HEK293T (cell line): ENCODE results near the gene C14orf132.

Experiments
- CTCF ChIA-PET: fragments of 350-600 bp; formaldehyde crosslinking; extraction: SDS; loops from one replicate; lab custom pipeline; 2021; ENCODE audit warnings: antibody characterized with exemption, inconsistent platforms; lab: Yijun Ruan, JAX
- POLR2A ChIA-PET: fragments of 350-600 bp; formaldehyde crosslinking; extraction: SDS; loops from one replicate; lab custom pipeline; 2020; ENCODE audit warnings: antibody characterized with exemption, inconsistent platforms; lab: Yijun Ruan, JAX
- DNase-seq: peaks from one replicate; pipeline ENCODE4 v3.0.0; 2012; ENCODE audit warnings: mixed read lengths; ENCODE audit errors: extremely low spot score
- ARNT ChIP-seq: fragments of 450-650 bp; IDR thresholded peaks from 2 replicates; pipeline ENCODE4 v1.6.1; 2017; ENCODE audit warnings: mild to moderate bottlenecking
- BHLHE40 ChIP-seq: fragments of 450-650 bp; IDR thresholded peaks from 2 replicates; pipeline ENCODE4 v1.6.1; 2016; ENCODE audit warnings: mild to moderate bottlenecking, moderate library complexity, borderline replicate concordance
- CTBP1 ChIP-seq: fragments of 450-650 bp; IDR thresholded peaks from 2 replicates; pipeline ENCODE4 v1.6.1; 2016; ENCODE audit warnings: borderline replicate concordance
- ELF4 ChIP-seq: fragments of 450-650 bp; IDR thresholded peaks from 2 replicates; pipeline ENCODE4 v1.6.1; 2017; ENCODE audit warnings: antibody characterized with exemption
- FOXA1 ChIP-seq: fragments of 450-650 bp; IDR thresholded peaks from 2 replicates; pipeline ENCODE4 v1.6.1; 2016; ENCODE audit warnings: mild to moderate bottlenecking
- FOXK2 ChIP-seq: fragments of 450-650 bp; IDR thresholded peaks from 2 replicates; pipeline ENCODE4 v1.6.1; 2016; ENCODE audit warnings: mild to moderate bottlenecking
- FOXM1 ChIP-seq: fragments of 450-650 bp; IDR thresholded peaks from 2 replicates; pipeline ENCODE4 v1.6.1; 2017; ENCODE audit warnings: mild to moderate bottlenecking, borderline replicate concordance
- HDGF ChIP-seq: fragments of 450-650 bp; IDR thresholded peaks from 2 replicates; pipeline ENCODE4 v1.6.1; 2017; ENCODE audit warnings: antibody characterized with exemption, borderline replicate concordance
- L3MBTL2 ChIP-seq: fragments of 450-650 bp; conservative IDR thresholded peaks from 2 replicates; pipeline ENCODE4 v1.6.1; 2016; ENCODE audit warnings: mild to moderate bottlenecking
- LEF1 ChIP-seq: fragments of 450-650 bp; IDR thresholded peaks from 2 replicates; pipeline ENCODE4 v1.6.1; 2017; ENCODE audit warnings: mild to moderate bottlenecking, borderline replicate concordance
- NFRKB ChIP-seq: fragments of 450-650 bp; IDR thresholded peaks from 2 replicates; pipeline ENCODE4 v1.6.1; 2016; ENCODE audit warnings: mild to moderate bottlenecking, moderate library complexity
- SP1 ChIP-seq: fragments of 450-650 bp; IDR thresholded peaks from 2 replicates; pipeline ENCODE4 v1.6.1; 2017
- SUZ12 ChIP-seq: fragments of 450-650 bp; IDR thresholded peaks from 2 replicates; pipeline ENCODE4 v1.6.1; 2016; ENCODE audit warnings: mild to moderate bottlenecking
- TARDBP ChIP-seq: fragments of 450-650 bp; IDR thresholded peaks from 2 replicates; pipeline ENCODE4 v1.6.1; 2016
- ZNF384 ChIP-seq: fragments of 450-650 bp; IDR thresholded peaks from 2 replicates; pipeline ENCODE4 v1.6.1; 2016
- TF ChIP-seq, protein P1 (sequence below): fragments of 450-650 bp; IDR thresholded peaks from 2 replicates; pipeline ENCODE4 v1.6.1; 2016

The C14orf132 gene

DNA sequence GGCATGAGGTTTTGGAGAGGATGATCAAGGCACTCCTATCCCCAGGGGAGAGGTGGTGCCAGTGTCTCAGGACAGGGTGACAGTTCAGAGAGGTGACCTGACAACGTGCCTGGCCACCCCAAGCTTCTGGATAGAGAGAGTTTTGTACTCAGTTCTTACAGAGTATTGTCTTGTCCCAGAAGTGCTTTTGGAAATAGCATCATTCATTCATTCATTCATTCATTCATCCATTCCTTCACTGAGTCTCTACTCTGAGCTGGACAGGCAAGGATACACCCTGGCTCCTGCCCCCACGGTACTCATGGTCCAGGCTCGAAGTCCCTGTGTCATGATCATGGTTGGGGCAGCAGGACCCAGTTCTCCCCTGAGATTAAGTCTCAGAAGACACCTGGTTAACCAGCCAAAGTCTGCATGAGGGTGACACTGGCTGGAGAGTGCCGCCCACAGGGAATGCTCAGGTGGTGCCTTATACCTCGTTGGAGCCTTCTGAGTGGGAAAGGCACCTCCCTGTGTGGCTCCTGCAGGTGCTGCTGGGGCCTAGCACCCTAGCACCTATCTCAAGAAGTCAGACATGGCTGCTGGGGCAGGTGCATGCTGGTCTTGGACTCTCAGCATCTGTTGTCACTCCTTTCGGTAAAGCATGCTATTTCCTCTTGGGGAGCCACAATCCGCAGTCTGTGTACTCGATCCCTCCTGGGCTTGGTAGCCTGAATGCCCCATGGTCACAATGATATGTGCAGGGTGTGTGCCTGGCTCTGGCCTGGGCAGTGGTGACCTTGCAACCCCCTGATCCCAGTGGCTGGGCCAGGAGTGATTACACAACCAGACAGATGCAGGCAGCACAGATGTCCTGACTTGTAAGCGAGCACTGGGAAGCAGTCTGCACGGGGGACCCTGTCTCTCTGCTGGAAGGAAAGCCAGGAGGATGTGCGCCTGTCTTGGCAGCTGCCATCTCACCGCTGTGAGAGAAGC, 57.8 kb downstream of the C14orf132 start:
- TF ChIP-seq FOXA1 = no peak
- TF ChIP-seq NFRKB = no peak
- CTCF ChIA-PET = interaction anchor here (0.5 kb wide), 1 partner anchor 100 kb away, joined by 4 read pairs; no protein-coding TSS in a partner anchor
- POLR2A ChIA-PET = interaction anchor here (1.4 kb wide), 1 partner anchor 221 kb away, joined by 3 read pairs; the partner anchor contains the start of gene TUNAR
- DNase-seq = no peak

DNA sequence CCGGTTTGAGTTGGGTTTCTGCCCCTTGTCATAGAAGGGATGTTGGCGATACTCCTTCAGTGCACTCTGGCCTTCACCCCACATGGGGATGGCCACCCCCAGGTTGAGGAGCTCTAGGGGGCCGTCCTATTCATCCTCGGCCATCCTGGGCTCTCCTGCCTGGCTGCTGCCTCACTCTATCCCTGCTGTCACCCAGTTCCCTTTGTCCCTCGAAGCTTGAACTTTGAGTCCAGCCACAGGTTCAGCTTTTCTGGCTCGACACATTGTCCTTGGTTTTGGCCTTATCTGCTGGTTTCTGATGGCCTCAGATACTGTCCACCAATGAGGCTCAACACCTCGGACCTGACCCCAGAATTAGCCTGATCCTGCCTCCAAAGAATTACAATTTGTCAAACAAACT, 58.6 kb downstream of the C14orf132 start:
- CTCF ChIA-PET = interaction anchor here (0.5 to 2.0 kb wide), 7 partner anchors 27 to 538 kb away, joined by 3 to 13 read pairs (median 4); no protein-coding TSS in a partner anchor
- POLR2A ChIA-PET = interaction anchor here (1.4 kb wide), 1 partner anchor 222 kb away, joined by 3 read pairs; the partner anchor contains the start of gene TUNAR
- TF ChIP-seq, protein P1, sequence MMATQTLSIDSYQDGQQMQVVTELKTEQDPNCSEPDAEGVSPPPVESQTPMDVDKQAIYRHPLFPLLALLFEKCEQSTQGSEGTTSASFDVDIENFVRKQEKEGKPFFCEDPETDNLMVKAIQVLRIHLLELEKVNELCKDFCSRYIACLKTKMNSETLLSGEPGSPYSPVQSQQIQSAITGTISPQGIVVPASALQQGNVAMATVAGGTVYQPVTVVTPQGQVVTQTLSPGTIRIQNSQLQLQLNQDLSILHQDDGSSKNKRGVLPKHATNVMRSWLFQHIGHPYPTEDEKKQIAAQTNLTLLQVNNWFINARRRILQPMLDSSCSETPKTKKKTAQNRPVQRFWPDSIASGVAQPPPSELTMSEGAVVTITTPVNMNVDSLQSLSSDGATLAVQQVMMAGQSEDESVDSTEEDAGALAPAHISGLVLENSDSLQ = no peak
- TF ChIP-seq LEF1 = no peak
- no peak for TF ChIP-seq FOXA1
- TF ChIP-seq FOXM1 = no peak
- no peak for TF ChIP-seq FOXK2
- TF ChIP-seq NFRKB = no peak
- no peak for TF ChIP-seq CTBP1
- no peak for TF ChIP-seq ZNF384
- TF ChIP-seq ELF4 = no peak
- no peak for TF ChIP-seq L3MBTL2
- TF ChIP-seq SUZ12 = no peak
- no peak for TF ChIP-seq ARNT
- TF ChIP-seq SP1 = no peak
- no peak for DNase-seq

DNA sequence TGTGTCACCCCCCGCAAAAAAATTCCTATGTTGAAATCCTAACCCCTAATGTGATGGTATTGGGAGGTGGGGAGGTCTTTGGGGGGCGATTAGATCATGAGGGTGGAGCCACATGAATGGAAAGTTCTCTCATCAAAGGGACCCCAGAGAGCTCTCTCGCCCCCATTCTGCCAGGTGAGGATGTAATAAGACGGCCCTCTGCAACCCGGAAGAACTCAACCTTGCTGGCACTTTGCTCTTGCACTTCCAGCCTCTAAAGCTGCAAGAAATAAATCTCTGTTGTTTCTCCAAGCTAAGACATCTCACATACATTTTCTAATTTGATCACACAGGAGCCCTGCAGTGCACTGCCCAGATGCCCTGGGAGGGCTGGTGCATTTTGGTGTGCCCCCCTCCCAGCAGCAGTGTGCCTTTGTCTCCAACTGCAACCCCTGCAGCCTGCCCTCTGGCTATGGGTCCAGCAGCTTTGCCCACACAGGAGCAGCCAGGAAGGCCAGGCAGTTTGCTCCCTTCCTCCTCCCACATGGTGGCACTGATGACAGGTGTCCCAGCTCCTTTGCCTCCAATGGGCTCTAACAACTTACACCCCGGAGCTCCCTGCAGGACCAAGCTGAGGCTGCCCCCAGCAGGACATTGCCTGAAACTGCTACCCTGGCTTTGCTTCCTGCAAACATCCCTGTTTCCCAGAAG, 59.3 kb downstream of the C14orf132 start:
- POLR2A ChIA-PET = interaction anchor here (1.4 kb wide), 1 partner anchor 222 kb away, joined by 3 read pairs; the partner anchor contains the start of gene TUNAR
- CTCF ChIA-PET = interaction anchor here (0.6 to 2.0 kb wide), 10 partner anchors 27 to 538 kb away, joined by 3 to 13 read pairs (median 4); no protein-coding TSS in a partner anchor
- TF ChIP-seq SP1 = no peak
- TF ChIP-seq ELF4 = no peak
- TF ChIP-seq FOXK2 = no peak
- TF ChIP-seq FOXA1 = no peak
- TF ChIP-seq ZNF384 = no peak
- no peak for TF ChIP-seq L3MBTL2
- TF ChIP-seq TARDBP = no peak
- TF ChIP-seq ARNT = no peak
- TF ChIP-seq, protein P1 = no peak
- no peak for TF ChIP-seq BHLHE40
- TF ChIP-seq HDGF = no peak
- no peak for TF ChIP-seq CTBP1
- TF ChIP-seq LEF1 = no peak
- no peak for TF ChIP-seq FOXM1
- TF ChIP-seq NFRKB = no peak
- no peak for TF ChIP-seq SUZ12
- peak; percentile 57 for DNase-seq

DNA sequence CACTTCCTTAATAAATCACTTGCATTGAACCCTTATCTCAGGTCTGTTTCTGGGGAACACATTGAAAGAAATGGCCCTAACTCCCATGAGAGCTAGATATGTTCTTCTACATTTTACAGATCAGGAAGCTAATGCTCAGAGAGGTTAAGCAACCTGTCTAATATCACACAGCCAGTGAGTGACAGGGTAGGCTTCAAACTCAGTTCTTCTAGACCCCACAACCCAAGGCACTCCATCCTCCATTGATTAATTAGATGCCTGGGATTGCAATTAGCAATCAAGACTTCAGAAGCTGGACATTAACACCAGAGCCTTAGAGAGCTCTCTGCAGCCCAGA, 59.8 kb downstream of the C14orf132 start:
- TF ChIP-seq, protein P1 = 0 out of 2 replicates have a peak, but pooled peaks have one; percentile 5
- no peak for TF ChIP-seq FOXK2
- CTCF ChIA-PET = interaction anchor here (0.7 to 2.0 kb wide), 8 partner anchors 96 to 539 kb away, joined by 3 to 13 read pairs (median 4); no protein-coding TSS in a partner anchor
- POLR2A ChIA-PET = no interaction called here
- no peak for DNase-seq

DNA sequence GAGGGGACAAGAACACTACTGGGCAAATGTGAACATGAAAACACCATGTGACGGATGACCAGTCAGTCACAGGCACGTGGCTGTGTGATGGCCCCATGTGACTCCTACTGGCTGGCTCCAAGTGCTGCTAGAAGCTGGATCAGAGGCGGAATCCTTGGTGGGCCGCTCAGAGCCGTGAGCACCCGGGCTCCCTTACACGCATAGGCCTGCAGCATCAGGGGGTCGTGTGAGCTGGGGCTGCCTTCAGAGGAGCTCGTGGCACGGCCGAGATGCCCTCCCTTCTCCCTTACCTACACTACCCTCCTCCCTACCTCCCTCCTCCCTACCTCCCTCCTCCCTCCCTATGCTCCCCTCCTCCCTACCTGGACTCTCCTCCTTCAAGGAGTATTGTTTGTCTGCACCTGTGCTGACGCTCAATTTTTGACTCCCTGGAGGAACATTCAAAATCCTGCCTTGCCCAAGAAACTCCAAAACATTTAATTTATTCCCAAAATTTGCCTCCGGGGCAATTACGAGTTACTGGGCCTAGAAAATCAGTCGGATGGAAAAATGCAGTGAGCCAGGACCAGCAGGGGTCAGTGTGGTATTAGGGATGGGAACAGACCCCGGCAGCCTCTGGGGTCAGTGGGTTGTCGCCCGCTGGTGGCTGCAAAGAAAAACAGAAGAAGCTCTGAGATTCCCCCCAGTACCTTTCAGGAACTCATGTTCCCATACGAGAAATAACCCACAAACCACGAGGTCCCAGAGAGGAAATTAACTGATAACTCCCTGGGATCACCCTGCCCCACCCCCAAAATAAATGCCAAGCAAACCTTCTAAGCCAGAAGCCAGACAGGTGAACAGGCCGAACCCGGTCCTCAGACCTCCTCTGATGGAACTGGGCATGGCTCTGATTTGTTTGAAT, 61.3 kb downstream of the C14orf132 start:
- no peak for TF ChIP-seq FOXA1
- TF ChIP-seq, protein P1 = no peak
- peak; percentile 79 for DNase-seq
- CTCF ChIA-PET = interaction anchor here (0.6 to 2.7 kb wide), 21 partner anchors 9 to 326 kb away, joined by 3 to 35 read pairs (median 3); partner anchors contain the start of gene BDKRB2
- POLR2A ChIA-PET = no interaction called here
